ENCODE data around the gene GLP1R.
"Not testable (repeated sequence)": the region's sequence is repeated elsewhere in the genome, so short reads cannot be mapped to it uniquely, and the experiment has no call there.

GLP1R gene

GRCh38 chr6:39128832-39129231 lies 80.3 kb downstream of the GLP1R start:
- no peak for DNase-seq (ENCODE audit: low read depth)

DNA sequence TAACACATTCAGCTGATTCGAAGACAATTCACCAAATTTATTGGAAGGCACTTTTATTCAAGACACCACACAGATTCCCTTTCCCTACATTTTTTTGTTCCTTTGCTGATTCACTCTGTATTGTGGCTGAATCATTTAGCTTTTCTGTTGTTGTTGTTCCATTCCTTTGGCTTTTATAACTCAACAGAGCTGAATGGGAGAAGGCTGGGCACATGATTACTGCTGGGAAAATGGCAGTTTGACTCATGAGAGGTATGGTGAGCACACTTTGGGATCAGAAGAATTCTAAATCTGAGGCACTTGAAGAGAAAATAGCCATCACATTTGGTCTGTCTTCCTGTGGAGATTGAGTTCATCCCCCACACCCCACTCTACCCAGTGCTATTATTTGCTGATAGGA lies 82.1 kb downstream of the GLP1R start:
- DNase-seq (ENCODE audit: low read depth): no peak

GRCh38 chr6:39134761-39135160 lies 86.2 kb downstream of the GLP1R start:
- DNase-seq (ENCODE audit: low read depth): not testable (repeated sequence)

DNA sequence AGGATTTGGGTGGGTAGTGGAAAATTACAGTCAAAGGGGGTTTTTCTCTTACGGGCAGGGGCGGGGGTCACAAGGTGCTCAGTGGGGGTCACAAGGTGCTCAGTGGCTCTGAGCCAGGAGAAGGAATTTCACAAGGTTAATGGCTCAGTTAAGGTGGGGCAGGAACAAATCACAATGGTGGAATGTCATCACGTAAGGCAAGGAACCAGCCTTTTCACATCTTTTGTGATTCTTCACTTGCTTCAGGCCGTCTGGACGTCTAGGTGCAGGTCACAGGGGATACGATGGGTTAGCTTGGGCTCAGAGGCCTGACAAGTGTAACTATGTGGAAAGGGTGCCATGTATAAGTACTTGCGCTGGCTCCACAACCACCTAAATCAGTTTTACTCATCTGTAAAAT lies 87.6 kb downstream of the GLP1R start:
- not testable (repeated sequence) for DNase-seq (ENCODE audit: low read depth)

DNA sequence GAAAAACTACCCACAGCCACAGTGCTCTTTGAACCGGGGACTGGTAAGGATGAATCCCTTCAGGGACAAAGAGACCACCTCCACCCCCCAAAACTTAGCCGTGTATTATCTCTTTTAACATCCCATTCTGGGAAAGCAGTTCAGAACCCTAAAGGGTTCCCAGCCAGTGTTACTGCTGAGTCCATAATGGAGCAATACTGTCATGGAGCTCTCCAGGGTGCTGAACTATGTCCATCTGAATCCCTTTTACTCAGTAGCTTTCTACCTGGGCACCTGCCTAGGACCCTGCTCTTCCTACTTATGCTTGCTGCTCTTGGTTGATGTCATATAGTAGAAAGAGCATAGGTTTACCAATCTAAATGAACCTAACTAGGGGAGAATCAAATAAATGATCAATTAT lies 88.7 kb downstream of the GLP1R start:
- DNase-seq (ENCODE audit: low read depth): no peak
